Fibroblast of mammary gland (primary cell): Measurements from ENCODE around the gene BRD7.

Source experiments
- DNase-seq: peaks from one replicate; pipeline ENCODE4 v3.0.0-alpha.2; 2010; ENCODE audit warnings: low read depth
- H3K4me3 ChIP-seq: 2 replicates; pipeline ENCODE4 v1.5.1; 2011; ENCODE audit warnings: low read depth, mild to moderate bottlenecking, low read length, moderate library complexity; ENCODE audit not compliant: control insufficient read depth
- TF ChIP-seq, protein P1 (sequence below): conservative IDR thresholded peaks from 2 replicates; pipeline ENCODE4 v1.5.1; 2011; ENCODE audit warnings: low read depth, low read length, inconsistent platforms; ENCODE audit not compliant: control insufficient read depth, insufficient read depth

BRD7 gene

DNA sequence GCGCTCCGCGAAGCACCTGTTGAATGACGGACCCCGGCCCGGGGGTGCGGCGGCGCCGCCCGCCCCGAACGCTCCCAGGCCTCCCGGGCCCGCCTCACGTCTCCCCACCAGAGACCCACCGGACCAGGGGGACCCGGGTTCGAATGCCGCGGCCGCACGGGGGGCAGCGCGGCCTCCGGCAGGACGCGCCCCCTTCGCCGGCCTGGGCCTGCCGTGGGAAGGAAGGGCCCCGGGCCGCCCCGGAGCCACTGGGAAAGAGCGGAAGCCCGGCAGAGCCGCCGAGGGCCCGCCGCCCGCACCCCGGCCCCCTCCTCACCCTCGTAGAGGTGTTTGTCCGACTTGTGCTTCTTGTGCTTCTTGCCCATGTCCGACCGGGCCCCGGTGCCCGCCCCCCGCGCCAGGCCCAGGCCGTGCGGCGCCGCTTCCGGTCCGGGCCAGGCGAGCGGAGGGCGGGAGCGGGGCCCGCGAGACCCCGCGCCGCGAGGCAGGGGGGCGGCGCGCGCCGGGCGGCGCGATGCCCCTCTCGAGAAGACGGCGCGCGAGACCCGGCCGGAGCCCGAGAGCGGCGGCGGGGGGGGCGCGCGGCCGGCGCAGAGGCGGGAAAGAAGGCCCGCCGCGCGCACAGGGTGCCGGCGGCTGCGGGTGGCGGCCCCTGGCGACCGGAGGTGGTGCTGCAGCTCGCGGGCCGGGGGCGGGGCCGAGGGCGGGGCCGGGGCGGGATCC lies at the start of gene BRD7:
BRD7 (minus strand) TSS at position 579 of the 723 bp plus-strand sequence; CDS start at position 365, 214 bp downstream.
- DNase-seq = peak; percentile 25
- peak within 1 kb of the TSS; percentile 68 for H3K4me3 ChIP-seq
- TF ChIP-seq, protein P1, sequence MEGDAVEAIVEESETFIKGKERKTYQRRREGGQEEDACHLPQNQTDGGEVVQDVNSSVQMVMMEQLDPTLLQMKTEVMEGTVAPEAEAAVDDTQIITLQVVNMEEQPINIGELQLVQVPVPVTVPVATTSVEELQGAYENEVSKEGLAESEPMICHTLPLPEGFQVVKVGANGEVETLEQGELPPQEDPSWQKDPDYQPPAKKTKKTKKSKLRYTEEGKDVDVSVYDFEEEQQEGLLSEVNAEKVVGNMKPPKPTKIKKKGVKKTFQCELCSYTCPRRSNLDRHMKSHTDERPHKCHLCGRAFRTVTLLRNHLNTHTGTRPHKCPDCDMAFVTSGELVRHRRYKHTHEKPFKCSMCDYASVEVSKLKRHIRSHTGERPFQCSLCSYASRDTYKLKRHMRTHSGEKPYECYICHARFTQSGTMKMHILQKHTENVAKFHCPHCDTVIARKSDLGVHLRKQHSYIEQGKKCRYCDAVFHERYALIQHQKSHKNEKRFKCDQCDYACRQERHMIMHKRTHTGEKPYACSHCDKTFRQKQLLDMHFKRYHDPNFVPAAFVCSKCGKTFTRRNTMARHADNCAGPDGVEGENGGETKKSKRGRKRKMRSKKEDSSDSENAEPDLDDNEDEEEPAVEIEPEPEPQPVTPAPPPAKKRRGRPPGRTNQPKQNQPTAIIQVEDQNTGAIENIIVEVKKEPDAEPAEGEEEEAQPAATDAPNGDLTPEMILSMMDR = no peak

DNA sequence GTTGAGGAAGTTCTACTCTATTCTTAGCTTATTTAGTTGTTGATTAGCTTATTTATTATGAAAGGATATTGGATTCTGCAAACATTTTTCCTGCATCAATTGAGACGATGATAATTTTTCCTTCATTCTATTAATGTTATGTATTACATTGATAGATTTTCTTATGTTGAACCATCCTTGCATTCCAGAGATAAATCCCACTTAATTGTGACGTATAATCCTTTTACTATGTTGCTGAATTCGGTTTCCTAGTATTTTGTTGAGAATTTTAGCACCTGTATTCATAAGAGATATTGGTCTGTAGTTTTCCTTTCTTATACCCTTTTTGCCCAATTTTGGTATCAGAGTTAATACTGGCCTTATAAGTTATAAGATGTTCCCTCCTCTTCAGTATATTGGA lies 47.6 kb upstream of the BRD7 start:
- no peak for DNase-seq
- no peak overlapping the region for H3K4me3 ChIP-seq
- TF ChIP-seq, protein P1 = no peak

DNA sequence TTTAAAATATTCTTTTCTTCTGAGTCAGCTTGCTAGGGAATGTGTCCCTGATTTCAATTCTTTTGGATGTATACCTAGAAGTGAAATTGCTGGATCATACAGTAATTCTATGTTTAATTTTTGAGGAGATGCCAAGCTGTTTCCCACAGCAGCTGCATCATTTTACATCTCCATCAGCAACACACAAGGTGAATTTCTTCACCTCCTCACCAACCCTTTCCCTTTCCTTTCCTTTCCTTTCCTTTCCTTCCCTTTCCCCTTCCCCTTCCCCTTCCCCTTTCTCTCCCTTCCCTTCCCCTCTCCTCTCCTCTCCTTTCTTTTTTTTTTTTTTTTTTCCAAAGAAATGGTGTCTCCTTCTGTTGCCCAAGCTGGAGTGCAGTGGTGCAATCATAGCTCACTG lies 45.4 kb upstream of the BRD7 start:
- TF ChIP-seq, protein P1 = no peak
- H3K4me3 ChIP-seq = no peak overlapping the region
- DNase-seq = no peak

DNA sequence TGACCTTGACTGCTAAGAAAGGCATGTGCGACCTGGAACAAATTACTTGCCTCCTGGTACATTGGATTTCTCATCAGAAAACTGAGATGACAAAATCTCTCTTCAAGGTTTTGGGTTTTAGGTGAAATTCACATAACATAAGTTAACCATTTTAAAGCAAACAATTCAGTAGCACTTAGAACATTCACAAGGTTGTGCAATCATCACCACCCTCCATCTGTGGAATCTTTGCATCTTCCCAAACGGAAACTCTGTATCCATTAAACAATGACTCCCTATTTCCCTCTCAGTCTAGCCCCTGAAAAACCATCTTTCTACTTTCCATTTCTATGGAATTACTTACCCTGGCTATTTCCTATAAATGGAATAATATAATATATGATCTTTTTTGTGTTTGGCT lies 42.2 kb upstream of the BRD7 start:
- DNase-seq = no peak
- TF ChIP-seq, protein P1 = no peak
- H3K4me3 ChIP-seq = no peak overlapping the region

DNA sequence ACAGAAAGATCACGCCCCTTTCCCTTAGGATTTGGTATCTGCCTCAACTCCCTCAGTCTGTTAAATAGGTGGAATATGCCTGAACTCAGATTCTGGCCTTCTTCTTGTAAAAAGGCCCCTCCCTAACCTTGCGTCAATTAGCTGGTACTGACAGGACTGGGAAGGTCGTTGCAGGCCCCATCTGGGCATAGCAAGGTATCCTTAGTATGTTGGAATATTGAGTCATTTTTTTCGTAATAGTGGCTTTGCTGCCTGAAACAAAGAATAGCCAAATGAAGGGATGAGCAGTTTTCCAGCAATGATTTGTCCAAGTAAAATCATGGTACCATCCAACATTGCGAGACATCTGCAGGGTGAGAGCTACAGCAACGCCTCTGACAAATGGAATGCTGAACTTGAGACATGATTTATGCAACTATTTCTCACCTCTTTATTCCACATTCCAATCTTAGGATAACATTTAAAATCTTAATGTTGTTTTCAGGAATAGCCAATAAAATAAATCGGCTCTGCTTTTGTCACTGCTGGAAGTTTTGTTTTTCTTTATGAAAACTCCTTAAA lies 39.3 kb upstream of the BRD7 start:
- TF ChIP-seq, protein P1 = no peak
- DNase-seq = no peak
- H3K4me3 ChIP-seq = no peak overlapping the region

DNA sequence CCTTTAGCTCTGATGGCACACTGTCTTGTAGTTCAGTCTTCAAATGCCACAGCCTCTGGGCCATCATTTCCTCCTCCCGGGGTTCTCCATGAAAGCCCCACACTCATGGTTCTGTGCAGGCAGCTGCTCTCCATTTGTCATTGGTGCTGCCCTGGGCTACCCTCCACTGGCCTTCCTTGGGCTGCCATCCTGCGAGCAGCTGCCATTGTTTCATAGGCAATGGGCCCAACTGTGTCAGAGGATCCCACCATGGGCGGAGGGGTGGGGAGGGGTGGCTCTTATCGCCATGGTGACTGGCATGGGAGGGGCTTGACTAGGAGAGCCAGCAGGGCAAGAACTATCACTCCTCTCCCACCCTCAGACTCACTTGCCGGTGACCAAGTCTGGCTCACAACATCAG lies 38.6 kb upstream of the BRD7 start:
- no peak for DNase-seq
- H3K4me3 ChIP-seq = no peak overlapping the region
- TF ChIP-seq, protein P1 = no peak
